ENCODE data around the gene ZNF480.
"Not testable (repeated sequence)": the region's sequence is repeated elsewhere in the genome, so short reads cannot be mapped to it uniquely, and the experiment has no call there.

The ZNF480 gene

DNA sequence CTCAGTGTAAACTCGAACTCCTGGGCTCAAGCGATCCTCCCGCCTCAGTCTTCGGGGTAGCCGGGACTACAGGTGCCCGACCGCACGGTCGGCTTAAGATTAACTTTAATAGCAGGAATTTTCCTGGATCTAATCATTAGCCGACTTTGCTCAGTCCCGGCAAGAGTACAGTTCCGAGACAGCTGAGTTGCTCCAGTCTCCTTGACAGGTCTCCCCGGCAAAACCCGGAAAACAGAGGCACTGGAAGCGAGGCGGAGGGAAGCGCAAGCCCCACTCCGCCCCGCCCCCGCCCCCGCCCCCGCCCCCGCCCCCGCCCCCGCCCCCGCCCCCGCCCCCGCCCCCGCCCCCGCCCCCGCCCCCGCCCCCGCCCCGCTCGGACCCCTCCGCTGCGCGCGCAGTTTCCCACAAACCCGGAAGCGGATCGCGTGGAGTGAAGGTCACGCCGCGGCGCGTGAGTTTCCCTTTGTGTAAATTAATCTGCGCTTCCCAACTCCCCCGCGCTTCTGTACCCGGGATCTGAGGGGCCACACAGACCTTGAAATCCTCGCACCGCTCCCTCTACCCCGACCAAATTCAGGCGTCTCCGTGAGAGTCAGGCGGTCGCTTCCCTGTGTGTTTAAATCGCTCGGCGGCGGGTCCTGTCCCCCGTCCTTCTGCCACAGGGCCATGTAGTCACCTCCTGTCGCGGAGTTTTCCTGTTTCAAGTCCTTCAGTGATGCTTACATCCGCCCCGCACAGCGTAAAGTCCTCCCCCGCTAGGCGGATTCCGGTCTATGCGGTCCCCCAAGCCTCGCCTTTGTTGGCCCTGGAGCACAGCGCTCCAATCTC is at the start of gene ZNF480:
Gene ZNF480, plus strand, starts transcription at position 397 of the 828 bp plus-strand sequence. CDS start 3,244 bp downstream, outside the sequence.
- DNase-seq, result peak; percentile 19 to 90 (median 74)

DNA sequence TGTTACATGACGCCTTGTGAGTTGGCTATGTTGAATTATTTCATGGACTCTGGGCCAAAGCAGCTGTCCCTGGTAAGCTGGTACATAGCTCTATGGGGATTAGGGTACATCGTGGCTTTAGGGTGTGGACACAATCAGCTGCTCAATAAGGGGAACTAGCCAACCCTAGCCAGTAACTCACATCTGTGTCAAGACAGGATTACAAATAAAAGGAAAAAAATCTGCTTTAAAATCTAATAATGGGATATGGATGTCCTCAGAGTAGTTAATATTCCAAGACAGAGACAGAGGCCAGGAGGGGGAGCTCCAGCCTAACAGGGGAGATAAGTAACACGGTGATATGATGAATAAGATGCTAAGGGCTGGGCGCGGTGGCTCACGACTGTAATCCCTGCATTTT is 48.7 kb upstream of the ZNF480 start:
- DNase-seq, result peak in 11 of 51 donors; percentile 3 to 38 (median 15)

DNA sequence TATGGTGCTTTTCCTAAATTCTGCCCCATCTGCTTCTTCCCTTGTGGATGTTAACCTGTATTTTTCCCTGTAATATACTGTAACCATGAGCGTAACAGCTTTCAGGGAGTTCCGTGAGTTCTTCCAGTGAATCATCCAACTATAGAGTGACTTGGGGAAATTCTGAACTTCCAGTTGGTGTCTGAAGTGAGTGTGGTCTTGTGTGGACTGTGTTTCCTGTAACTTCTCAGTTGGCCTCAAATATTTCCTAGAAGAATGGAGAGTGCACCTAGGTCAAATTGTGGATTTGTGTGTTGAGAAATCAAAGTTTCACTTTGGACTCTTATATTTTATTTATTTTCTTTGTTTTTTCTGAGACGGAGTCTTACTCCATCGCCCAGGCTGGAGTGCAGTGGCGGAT is 38.5 kb upstream of the ZNF480 start:
- DNase-seq, result no peak

DNA sequence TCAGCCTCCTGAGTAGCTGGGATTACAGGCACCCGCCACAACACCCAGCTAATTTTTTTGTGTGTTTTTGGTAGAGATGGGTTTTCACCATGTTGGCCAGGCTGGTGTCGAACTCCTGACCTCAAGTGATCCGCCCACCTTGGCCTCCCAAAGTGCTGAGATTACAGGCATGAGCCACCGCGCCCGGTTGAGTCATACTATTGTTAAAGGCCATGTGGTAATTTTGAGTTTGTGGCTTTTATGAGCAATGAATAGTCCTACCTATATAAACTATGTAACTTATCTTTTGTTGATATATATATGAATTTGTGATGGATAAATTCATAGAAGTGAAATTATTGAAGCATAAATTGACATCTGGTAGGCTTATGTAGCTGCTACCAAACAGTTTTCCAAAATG is 31.4 kb upstream of the ZNF480 start:
- DNase-seq, result not testable (repeated sequence)

DNA sequence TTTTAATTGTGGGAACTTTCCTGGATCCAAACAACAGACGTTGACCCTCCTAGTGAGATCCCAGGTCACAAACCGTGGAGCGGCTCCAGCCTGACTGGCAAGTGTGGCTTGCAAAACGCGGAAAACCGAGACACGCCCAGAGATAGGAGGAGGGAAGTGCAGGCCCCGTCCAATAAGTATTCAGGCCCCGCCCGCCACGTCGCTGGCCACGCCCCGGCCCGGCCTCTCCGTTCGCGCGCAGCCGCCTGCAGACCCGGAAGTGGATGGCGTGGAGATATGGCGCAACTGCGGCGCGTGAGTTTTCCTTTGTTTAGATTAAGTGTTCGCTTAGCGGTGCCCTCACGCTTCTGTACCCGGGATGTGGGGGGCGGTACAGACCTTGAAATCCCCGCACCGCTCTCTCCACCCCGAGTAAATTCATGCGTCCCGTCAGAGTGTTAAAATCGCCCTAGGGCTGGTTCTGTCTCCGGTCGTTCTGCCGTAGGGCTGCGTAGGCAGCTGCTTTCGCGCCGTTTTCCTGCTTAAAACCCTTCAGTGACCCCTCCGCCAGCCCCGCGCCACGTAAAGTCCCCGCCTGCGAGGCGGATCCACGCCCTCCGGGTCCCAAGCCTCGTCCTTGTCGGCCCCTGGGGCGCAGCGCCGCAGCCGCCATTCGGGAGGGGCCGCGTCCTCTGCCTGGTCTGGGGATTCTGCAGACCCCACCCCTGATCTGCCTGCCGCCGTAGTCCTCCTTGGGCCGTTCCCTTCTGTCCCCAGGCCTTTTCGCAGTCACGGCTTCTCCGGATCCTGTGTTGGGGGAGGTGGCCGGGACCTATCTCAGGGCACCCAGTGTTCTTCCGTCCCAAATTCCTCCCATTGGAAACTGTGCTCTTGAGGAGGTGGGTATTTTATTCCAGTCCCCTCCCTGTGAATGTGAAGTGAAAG is 27.4 kb upstream of the ZNF480 start, which contains the start of gene ZNF766:
Gene ZNF766, plus strand, starts transcription at position 250 of the 924 bp plus-strand sequence. Its CDS starts 27 bp downstream, at position 277.
- peak; percentile 54 to 98 (median 93) for DNase-seq

DNA sequence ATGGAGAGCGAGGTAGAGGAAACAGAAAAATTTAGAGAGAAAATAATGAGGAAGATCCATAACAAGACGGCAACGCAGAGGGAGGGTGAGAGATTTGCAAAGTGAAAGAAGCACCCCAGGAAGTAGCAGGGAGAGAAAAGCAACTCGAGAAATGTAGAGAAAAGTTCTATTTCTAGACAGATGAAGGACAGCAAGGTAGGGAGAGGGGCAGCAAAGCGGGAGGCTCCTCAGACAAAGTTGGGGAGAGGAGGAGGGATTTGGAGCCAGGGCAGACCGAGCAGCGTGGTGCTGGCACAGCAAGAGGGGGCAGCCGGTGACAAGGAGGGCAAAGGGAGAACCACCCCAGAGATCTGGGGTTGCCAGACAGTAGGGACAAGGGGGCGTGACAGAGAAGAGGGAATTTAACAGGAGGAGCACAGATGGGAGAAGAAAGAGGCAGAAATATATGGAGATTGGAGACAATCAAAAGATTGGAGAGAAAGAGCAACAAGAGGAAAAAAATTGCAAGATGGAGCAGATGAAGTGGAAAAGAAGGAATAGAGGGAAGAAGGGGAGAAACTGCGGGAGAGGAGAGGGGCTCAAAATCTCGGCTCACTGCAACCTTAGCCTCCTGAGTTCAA is 26.6 kb upstream of the ZNF480 start:
- DNase-seq, result peak in 5 of 51 donors; percentile 1 to 8 (median 2)

DNA sequence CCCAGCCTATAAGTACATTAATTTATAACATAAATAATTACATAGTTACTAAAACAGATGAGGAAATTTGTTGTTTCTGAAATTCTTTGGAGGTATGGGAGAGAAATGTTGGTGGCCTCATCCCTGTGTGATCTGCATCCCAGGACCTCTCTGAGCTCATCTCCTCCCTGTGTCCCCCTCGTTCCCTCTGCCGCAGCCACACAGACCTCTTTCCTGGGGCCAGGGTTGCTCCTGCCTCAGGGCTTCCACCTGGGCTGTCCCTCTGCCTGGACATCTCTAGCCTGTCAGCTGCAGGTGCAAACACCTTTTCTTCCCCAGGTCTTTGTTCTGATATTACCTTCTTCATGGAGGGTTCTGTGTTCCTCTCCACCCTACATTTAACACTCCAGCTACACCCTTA is 23.7 kb upstream of the ZNF480 start:
- DNase-seq, result no peak

DNA sequence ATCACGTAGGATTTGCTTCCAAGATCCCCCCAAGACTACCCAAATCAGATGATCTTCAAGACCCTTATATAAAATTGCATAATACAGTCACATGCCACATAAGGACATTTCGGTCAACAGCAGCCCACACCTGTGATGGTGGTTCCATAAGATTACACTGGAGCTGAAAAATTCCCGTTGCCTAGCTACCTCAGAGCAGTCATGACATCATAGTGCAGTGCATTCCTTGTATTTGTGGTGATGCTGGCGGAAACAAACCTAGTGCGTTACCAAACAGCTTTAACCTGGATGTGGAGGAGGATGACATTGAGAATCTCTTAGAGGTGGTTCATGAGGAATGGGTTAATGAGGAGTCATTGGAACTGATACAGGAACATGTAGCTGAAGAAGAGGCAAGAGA is 22.8 kb upstream of the ZNF480 start:
- DNase-seq, result no peak

DNA sequence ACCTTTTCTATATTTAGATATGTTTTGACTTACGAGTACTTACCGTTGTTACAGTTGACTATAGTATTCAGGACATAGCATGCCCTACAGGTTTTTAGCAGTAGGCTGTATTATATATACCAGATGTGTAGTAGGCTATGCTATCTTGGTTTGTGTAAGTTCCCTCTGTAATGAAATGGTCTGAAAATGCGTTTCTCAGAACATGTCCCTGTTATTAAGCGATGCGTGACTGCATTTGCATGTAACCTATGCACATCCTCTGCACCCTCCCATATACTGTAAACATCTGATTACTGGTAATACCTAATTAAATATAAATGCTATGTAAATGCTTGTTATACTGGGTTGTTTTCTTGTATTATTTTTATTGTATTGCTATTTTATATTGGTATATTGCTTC is 21.0 kb upstream of the ZNF480 start:
- DNase-seq, result no peak

DNA sequence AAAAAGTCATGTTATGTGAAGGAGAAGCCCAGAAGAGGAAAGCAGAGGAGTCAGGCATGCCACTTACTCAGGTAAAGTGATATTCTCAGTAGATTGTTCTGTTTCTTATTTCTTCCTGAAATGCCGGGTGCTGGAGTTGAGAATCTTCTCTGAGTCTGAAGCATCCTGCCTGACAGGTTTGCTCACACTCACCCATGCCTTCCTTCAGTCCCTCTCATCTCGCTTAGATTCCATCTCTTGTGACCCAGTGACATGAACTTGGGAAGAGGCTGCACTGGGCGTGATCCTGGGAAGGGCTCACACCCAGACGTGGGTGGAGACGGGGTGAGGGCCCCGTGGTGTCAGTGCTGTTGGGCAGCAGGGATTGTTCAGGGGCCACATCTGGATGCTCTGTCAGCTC is 19.5 kb upstream of the ZNF480 start:
- no peak for DNase-seq

DNA sequence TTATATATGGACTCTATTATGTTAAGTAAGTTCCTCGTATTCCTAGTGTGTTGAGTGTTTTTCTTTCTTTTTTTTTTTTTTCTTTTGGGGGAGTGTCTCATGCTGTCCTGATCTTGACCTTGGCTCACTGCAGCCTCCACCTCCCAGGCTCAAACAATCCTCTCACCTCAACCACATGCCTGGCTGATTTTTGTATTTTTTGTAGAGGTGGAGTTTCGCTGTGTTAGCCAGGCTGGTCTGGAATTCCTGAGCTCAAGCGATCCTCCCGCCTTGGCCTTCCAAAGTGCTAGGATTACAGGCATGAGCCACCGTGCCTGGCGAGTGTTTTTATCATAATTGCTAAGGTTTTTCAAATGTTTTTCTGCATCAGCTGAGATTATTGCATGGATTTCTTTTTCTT is 10.7 kb upstream of the ZNF480 start:
- DNase-seq, result no peak

DNA sequence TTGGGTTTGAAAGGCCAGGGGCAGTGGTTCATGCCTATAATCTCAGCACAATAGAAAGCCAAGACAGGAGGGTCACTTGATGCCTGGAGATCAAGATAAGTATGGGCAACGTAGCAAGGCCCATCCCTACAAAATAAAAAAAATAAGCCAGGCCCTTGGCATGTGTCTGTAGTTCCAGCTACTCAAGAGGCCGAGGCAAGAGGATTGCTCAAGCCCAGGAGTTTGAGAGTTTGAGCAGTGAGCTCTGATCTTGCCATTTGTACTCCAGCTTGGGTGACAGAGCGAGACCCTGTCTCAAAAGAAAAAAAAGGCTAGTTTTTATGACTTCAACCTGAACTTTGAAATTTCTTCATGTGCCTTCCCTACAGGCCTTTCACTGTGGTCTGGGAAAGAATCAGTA is 5.2 kb upstream of the ZNF480 start:
- no peak for DNase-seq

DNA sequence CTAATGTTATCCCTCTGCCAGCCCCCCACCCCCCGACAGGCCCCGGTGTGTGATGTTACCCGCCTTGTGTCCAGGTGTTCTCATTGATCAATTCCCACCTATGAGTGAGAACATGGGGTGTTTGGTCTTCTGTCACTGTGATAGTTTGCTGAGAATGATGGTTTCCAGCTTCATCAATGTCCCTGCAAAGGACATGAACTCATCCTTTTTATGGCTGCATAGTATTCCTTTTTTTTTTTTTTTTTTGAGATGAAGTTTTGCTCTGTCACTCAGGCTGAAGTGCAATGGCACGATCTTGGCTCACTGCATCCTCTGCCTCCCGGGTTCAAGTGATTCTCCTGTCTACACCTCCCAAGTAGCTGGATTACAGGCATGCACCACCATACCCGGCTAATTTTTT is 4.0 kb upstream of the ZNF480 start:
- not testable (repeated sequence) for DNase-seq

DNA sequence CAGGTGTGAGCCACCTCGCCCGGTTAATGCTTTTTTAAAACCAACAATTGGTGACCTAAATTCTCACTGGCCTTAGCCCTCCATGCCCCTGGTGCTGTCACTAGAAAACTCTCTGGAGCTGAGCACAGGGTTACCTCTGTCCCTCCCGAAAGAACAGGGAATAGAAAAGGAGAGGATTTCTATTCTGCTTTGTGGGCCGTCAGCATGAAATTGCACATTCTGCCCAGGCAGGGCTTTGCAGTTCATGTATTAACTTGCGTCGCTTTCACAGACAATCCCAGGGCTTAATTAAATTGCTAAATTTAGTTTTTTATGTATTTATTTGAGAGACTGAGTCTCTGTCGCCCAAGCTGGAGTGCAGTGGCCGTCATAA is 583 bp upstream of the ZNF480 start:
- DNase-seq, result peak in 1 of 51 donors; percentile 22

DNA sequence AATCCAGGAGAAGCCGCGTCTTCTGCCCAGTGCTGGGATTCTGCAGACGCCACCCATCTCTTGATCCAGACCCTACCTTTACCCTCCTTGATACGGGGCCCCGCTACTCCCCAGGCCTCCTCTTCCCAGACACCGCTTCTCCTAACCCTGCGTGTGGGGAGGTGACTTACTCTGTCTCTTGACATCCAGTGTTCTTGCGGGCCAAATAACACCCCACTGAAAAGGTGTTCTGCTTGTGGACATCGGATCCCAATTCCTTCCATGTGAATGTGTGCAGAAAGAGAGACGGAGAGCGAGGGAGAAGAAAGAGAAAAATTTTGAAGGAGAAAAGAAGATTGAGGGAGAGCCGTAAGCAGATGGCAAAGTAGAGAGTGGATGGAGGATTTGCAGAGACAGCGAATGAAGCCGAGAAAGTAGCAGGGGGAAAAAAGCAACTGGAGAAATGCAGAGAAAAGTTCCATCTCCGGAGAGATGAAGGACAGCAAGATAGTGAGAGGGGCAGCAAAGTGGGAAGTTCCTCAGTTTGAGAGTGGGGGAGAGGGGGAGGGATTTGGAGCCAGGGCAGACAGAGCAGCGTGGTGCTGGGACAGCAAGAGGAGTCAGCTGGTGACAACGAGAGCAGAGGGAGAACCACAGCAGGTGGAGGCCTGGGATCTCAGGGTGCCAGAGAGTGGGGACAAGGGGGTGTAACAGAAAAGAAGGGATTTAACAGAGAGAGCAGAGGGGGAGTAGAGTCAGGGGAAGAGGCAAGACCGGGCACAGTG is 814 bp downstream of the ZNF480 start:
- peak in 8 of 51 donors; percentile 0 to 55 (median 17) for DNase-seq

DNA sequence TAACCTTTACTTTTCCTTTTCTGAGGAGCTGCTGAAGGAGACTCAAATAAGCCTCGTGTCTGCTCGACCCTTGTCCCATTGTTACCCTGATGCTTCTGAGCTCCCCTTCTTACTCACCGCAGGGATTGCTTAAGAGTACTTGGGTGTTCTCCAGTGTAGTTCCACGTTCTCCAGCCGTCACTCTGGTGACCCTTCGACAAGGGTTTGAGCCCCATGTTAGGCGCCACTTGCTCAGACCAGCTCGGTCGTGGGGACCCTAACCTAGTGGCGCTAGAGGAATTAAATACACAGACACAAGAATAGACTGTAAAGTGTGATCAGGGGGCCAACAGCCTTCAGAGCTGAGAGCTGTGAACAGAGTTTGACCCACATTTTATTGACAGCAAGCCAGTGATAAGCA is 10.3 kb downstream of the ZNF480 start:
- no peak for DNase-seq

DNA sequence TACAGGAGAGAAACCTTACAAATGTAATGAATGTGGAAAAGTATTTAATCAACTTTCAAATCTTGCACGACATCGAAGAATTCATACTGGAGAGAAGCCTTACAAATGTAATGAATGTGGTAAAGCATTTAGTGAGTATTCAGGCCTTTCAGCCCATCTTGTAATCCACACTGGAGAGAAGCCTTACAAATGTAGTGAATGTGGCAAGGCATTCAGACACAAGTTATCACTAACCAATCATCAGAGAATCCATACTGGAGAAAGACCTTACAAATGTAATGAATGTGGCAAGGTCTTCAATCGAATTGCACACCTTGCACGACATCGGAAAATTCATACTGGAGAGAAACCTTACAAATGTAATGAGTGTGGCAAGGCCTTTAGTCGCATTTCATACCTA is 25.5 kb downstream of the ZNF480 start:
- no peak for DNase-seq

DNA sequence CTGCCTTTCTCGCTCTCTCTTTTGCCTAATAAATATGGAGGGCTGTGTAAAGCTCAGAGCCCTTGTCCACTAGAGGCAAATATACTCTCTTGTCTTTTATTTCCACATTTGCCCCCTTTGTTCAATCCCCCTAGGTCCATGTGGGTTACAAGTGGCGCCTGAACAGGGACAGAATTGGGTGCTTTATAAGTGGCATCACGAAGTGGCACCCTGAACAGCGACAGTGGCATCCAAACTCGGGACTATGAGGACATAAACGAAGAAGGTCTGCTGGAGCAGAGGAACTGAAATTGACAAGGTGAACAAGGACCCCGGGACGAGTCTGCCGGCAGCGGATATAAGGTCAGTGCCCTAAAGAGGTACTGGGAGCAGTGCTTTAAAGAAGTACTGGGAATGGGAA is 34.8 kb downstream of the ZNF480 start:
- DNase-seq, result no peak

DNA sequence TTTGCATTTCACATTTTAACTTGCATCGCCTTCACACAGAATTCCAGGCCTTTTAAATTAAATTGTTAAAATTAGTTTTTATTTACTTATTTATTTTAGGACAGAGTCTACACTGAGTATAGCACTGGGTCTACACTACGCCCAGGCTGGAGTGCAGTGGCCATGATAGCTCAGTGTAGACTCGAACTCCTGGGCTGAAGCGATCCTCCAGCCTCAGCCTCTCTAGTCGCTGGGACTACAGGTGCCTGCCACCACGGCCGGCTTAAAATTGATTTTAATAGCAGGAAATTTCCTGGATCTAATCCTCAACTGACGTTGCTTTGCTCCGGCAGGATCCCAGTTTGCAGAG is 38.8 kb downstream of the ZNF480 start:
- no peak for DNase-seq

DNA sequence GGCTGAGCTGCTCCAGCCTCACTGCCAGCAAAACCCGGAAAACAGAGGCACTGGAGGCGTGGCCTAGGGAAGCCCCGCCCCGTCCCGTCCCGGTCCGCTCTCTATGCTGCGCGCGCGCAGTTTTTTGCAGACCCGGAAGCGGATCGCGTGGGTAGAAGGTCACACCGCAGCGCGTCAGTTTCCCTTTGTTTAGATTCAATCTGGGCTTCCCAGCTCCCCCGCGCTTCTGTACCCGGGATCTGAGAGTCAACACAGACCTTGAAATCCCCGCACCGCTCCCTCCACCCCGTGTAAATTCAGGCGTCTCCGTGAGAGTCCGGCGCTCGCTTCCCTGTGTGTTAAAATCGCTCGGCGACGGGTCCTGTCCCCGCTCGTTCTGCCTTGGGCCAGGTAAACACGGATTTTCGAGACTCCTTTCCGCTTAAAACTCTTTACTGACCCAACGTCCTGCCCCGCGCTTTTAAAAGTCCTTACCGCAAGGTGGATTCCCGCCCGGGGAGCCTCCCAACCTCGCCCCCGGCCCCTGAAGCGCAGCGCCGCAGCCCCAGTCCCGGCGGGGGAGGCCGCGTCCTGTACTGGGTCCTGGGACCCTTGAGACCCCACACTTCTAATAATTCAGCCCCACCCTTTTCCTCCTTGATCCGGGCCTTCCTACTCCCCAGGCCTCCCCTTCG is 39.3 kb downstream of the ZNF480 start, which contains the start of gene ZNF610:
Gene ZNF610, plus strand, starts transcription at position 127 of the 674 bp plus-strand sequence. CDS start 12,930 bp downstream, outside the sequence.
- peak; percentile 25 to 95 (median 84) for DNase-seq
